HEK293 (cell line): Measurements from ENCODE around the gene ZNF484.
"Not testable (repeated sequence)": the region's sequence is repeated elsewhere in the genome, so short reads cannot be mapped to it uniquely, and the experiment has no call there.

ENCODE experiments used
- CTCF ChIA-PET: fragments of 350-600 bp; formaldehyde crosslinking; extraction: SDS; loops from one replicate; lab custom pipeline; 2021; ENCODE audit warnings: antibody characterized with exemption; lab: Yijun Ruan, JAX
- POLR2A ChIA-PET: fragments of 300-600 bp; formaldehyde crosslinking; extraction: SDS; loops from one replicate; lab custom pipeline; 2020; ENCODE audit warnings: antibody characterized with exemption, inconsistent platforms; lab: Yijun Ruan, JAX
- H3K27ac ChIP-seq: fragments of 200-500 bp; sonication (Bioruptor generic); 2 replicates; pipeline ENCODE4 v1.5.1; 2014; ENCODE audit warnings: low read depth, low read length, control low read depth, inconsistent platforms; ENCODE audit errors: extremely low read depth
- H3K36me3 ChIP-seq, 2 experiments: fragments of 200-500 bp in 1 of 2; sonication (Bioruptor generic) in 1 of 2; 1 replicate in 1 of 2; 2 replicates in 1 of 2; pipeline ENCODE4 v1.5.1; 2014 to 2017; ENCODE audit warnings: inconsistent platforms in 2 of 2, low read length in 2 of 2; ENCODE audit not compliant: control insufficient read depth in 2 of 2, insufficient read depth in 1 of 2
- H3K4me1 ChIP-seq: fragments of 200-500 bp; sonication (Bioruptor generic); 2 replicates; pipeline ENCODE4 v1.5.1; 2014; ENCODE audit warnings: mild to moderate bottlenecking, low read length, inconsistent platforms; ENCODE audit not compliant: control insufficient read depth, insufficient read depth
- H3K4me3 ChIP-seq: 2 replicates; pipeline ENCODE4 v1.5.1; 2011; ENCODE audit warnings: low read depth, mild to moderate bottlenecking, control low read depth, low read length, moderate library complexity
- H3K9me3 ChIP-seq: fragments of 200-500 bp; sonication (Bioruptor generic); 2 replicates; pipeline ENCODE4 v1.5.1; 2014; ENCODE audit warnings: low read depth, low read length, inconsistent platforms; ENCODE audit not compliant: control insufficient read depth, insufficient read depth
- BCL11B ChIP-seq: fragments of 450-650 bp; formaldehyde crosslinking; IDR thresholded peaks from 2 replicates; pipeline ENCODE4 v1.5.1; 2016; ENCODE audit warnings: low read depth, missing biosample characterization, missing genetic modification characterization
- GLI4 ChIP-seq: fragments of 450-650 bp; formaldehyde crosslinking; IDR thresholded peaks from 2 replicates; pipeline ENCODE4 v1.5.1; 2016; ENCODE audit warnings: missing biosample characterization, missing genetic modification characterization
- HOXC10 ChIP-seq: sonication (generic); formaldehyde crosslinking; IDR thresholded peaks from 2 replicates; pipeline ENCODE4 v1.8.1; 2023; ENCODE audit warnings: mild to moderate bottlenecking, missing genetic modification reagents
- KLF9 ChIP-seq: fragments of 450-650 bp; formaldehyde crosslinking; IDR thresholded peaks from 2 replicates; pipeline ENCODE4 v1.5.1; 2016; ENCODE audit warnings: missing biosample characterization, missing genetic modification characterization, low read depth
- OVOL3 ChIP-seq: fragments of 450-650 bp; formaldehyde crosslinking; IDR thresholded peaks from 2 replicates; pipeline ENCODE4 v1.5.1; 2016; ENCODE audit warnings: missing biosample characterization, missing genetic modification characterization
- PRDM4 ChIP-seq: fragments of 450-650 bp; formaldehyde crosslinking; IDR thresholded peaks from 2 replicates; pipeline ENCODE4 v1.5.1; 2017; ENCODE audit warnings: missing biosample characterization, missing genetic modification characterization
- SETDB1 ChIP-seq: IDR thresholded peaks from one replicate; pipeline ENCODE4 v1.6.1; 2017; ENCODE audit warnings: mild to moderate bottlenecking, low read length, moderate library complexity, mixed read lengths; ENCODE audit not compliant: insufficient read length
- ZBTB7A ChIP-seq: fragments of 450-650 bp; formaldehyde crosslinking; IDR thresholded peaks from 2 replicates; pipeline ENCODE4 v1.5.1; 2016; ENCODE audit warnings: low read depth, missing biosample characterization, missing genetic modification characterization
- ZNF138 ChIP-seq: fragments of 450-650 bp; formaldehyde crosslinking; IDR thresholded peaks from 2 replicates; pipeline ENCODE4 v1.5.1; 2016; ENCODE audit warnings: missing biosample characterization, missing genetic modification characterization, borderline replicate concordance
- ZNF169 ChIP-seq: fragments of 450-650 bp; formaldehyde crosslinking; IDR thresholded peaks from 2 replicates; pipeline ENCODE4 v1.5.1; 2016; ENCODE audit warnings: missing biosample characterization, missing genetic modification characterization
- ZNF211 ChIP-seq: fragments of 450-650 bp; formaldehyde crosslinking; IDR thresholded peaks from 2 replicates; pipeline ENCODE4 v1.5.1; 2016; ENCODE audit warnings: low read depth, missing biosample characterization, missing genetic modification characterization
- ZNF335 ChIP-seq: fragments of 450-650 bp; formaldehyde crosslinking; conservative IDR thresholded peaks from 2 replicates; pipeline ENCODE4 v1.5.1; 2016; ENCODE audit warnings: missing biosample characterization, missing genetic modification characterization
- ZNF404 ChIP-seq: fragments of 450-650 bp; formaldehyde crosslinking; IDR thresholded peaks from 2 replicates; pipeline ENCODE4 v1.5.1; 2017; ENCODE audit warnings: missing biosample characterization, missing genetic modification characterization
- ZNF433 ChIP-seq: fragments of 450-650 bp; formaldehyde crosslinking; IDR thresholded peaks from 2 replicates; pipeline ENCODE4 v1.5.1; 2016; ENCODE audit warnings: missing biosample characterization, missing genetic modification characterization, low read depth
- ZNF580 ChIP-seq: fragments of 450-650 bp; formaldehyde crosslinking; IDR thresholded peaks from 2 replicates; pipeline ENCODE4 v1.5.1; 2016; ENCODE audit warnings: missing biosample characterization, missing genetic modification characterization
- ZNF660 ChIP-seq: fragments of 450-650 bp; IDR thresholded peaks from 2 replicates; pipeline ENCODE4 v1.5.1; 2018; ENCODE audit warnings: missing biosample characterization, mild to moderate bottlenecking, missing genetic modification characterization
- ZNF837 ChIP-seq: fragments of 450-650 bp; formaldehyde crosslinking; IDR thresholded peaks from 2 replicates; pipeline ENCODE4 v1.5.1; 2016; ENCODE audit warnings: missing biosample characterization, missing genetic modification characterization
- ZXDB ChIP-seq: fragments of 450-650 bp; formaldehyde crosslinking; IDR thresholded peaks from 2 replicates; pipeline ENCODE4 v1.5.1; 2016; ENCODE audit warnings: missing biosample characterization, missing genetic modification characterization
- TF ChIP-seq, protein P1 (sequence below): fragments of 450-650 bp; formaldehyde crosslinking; IDR thresholded peaks from 2 replicates; pipeline ENCODE4 v1.5.1; 2016; ENCODE audit warnings: missing biosample characterization, missing genetic modification characterization
- TF ChIP-seq, protein P2 (sequence below): fragments of 450-650 bp; formaldehyde crosslinking; IDR thresholded peaks from 2 replicates; pipeline ENCODE4 v1.5.1; 2017; ENCODE audit warnings: missing biosample characterization, missing genetic modification characterization

The ZNF484 gene

DNA sequence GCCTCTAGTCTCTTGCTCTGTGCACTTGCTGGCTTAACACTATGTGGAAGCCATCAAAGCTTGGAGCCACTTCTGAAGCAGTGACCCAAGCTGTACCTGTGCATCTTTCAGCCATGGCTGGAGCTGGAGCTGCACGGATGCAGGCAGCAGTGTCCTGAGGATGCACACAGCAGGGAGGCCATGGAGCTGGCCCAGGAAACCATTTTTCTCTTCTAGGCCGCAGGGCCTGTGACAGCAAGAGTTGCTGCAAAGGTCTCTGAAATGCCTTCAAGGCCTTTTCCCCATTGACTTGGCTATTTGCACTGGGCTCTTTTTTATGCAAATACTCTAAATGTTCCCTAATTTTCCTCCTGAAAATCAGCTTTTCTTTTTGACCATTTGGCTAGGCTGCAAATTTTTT is 12.9 kb upstream of the ZNF484 start:
- CTCF ChIA-PET, result interaction anchor here (0.6 kb wide), 1 partner anchor 1381 kb away, joined by 4 read pairs; no protein-coding TSS in a partner anchor
- H3K4me1 ChIP-seq, result no peaks in the 10 kb centered on the region

DNA sequence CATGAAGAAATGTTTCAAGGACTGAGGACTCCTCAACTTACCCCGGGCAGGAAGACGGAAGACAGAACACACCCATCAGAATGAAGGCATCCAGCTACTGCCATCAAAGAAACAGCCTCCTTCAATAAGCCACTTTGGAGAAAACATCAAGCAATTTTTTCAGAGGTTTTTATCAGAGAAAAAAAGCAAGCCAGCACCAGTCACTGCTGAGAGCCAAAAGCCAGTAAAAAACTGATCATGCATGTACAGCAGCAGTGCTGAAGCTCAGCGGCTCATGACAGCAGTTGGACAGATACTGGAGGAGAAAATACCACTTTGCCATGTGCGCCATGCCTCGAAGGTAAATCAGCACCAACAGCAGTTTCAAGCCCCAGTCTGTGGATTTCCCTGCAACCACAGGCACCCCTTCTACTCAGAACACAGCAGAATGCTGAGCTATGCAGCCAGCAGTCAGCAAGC is 10.1 kb upstream of the ZNF484 start:
- H3K9me3 ChIP-seq, result no peaks in the 10 kb centered on the region
- H3K27ac ChIP-seq, result no peak overlapping the region
- H3K4me3 ChIP-seq, result no peak overlapping the region
- H3K4me1 ChIP-seq, result no peaks in the 10 kb centered on the region
- CTCF ChIA-PET, result interaction anchor here (0.6 kb wide), 1 partner anchor 934 kb away, joined by 4 read pairs; no protein-coding TSS in a partner anchor
- POLR2A ChIA-PET, result no interaction called here
- H3K36me3 ChIP-seq, result no peaks in the 10 kb centered on the region
- no peak for TF ChIP-seq ZXDB
- TF ChIP-seq ZNF169, result no peak

More for the DNA sequence above, 12.9 kb upstream of the ZNF484 start:
- H3K9me3 ChIP-seq, result no peaks in the 10 kb centered on the region
- no peaks in the 10 kb centered on the region for H3K36me3 ChIP-seq
- TF ChIP-seq SETDB1, result no peak
- no peak for TF ChIP-seq ZNF580 (tag by site-specific recombination)
- TF ChIP-seq ZNF404 (tag by site-specific recombination), result no peak
- TF ChIP-seq ZNF138 (tag by site-specific recombination), result no peak
- no peak for TF ChIP-seq ZBTB7A (tag by site-specific recombination)
- no peak for TF ChIP-seq ZXDB
- no peak for TF ChIP-seq ZNF837 (tag by site-specific recombination)
- TF ChIP-seq ZNF211 (tag by site-specific recombination), result no peak
- TF ChIP-seq HOXC10 (CRISPR knock-in tag), result no peak
- TF ChIP-seq, protein P1, sequence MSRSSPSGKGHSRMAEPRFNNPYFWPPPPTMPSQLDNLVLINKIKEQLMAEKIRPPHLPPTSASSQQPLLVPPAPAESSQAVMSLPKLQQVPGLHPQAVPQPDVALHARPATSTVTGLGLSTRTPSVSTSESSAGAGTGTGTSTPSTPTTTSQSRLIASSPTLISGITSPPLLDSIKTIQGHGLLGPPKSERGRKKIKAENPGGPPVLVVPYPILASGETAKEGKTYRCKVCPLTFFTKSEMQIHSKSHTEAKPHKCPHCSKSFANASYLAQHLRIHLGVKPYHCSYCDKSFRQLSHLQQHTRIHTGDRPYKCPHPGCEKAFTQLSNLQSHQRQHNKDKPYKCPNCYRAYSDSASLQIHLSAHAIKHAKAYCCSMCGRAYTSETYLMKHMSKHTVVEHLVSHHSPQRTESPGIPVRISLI, result no peak
- no peak for TF ChIP-seq ZNF660
- no peak for TF ChIP-seq ZNF433 (tag by site-specific recombination)
- TF ChIP-seq OVOL3 (tag by site-specific recombination), result no peak
- TF ChIP-seq KLF9 (tag by site-specific recombination), result no peak
- TF ChIP-seq ZNF335 (tag by site-specific recombination), result no peak
- TF ChIP-seq BCL11B (tag by site-specific recombination), result no peak
- TF ChIP-seq, protein P2, sequence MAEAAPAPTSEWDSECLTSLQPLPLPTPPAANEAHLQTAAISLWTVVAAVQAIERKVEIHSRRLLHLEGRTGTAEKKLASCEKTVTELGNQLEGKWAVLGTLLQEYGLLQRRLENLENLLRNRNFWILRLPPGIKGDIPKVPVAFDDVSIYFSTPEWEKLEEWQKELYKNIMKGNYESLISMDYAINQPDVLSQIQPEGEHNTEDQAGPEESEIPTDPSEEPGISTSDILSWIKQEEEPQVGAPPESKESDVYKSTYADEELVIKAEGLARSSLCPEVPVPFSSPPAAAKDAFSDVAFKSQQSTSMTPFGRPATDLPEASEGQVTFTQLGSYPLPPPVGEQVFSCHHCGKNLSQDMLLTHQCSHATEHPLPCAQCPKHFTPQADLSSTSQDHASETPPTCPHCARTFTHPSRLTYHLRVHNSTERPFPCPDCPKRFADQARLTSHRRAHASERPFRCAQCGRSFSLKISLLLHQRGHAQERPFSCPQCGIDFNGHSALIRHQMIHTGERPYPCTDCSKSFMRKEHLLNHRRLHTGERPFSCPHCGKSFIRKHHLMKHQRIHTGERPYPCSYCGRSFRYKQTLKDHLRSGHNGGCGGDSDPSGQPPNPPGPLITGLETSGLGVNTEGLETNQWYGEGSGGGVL (tag by site-specific recombination), result no peak
- no peak for TF ChIP-seq GLI4 (tag by site-specific recombination)
- TF ChIP-seq, all 188 proteins: peak for 0
- POLR2A ChIA-PET, result no interaction called here
- no peak overlapping the region for H3K4me3 ChIP-seq
- no peak overlapping the region for H3K27ac ChIP-seq

- H3K36me3 ChIP-seq, H3K4me3 ChIP-seq, H3K9me3 ChIP-seq, H3K4me1 ChIP-seq, POLR2A ChIA-PET, H3K27ac ChIP-seq: not testable (repeated sequence)
- CTCF ChIA-PET, result interaction anchor here (0.7 kb wide), 1 partner anchor 43 kb away, joined by 3 read pairs; no protein-coding TSS in a partner anchor
- 0 out of 2 replicates have a peak, but pooled peaks have one; percentile 20 for TF ChIP-seq PRDM4
Observed at GRCh38 chr9:92886846-92887610, 9.2 kb upstream of the ZNF484 start.

DNA sequence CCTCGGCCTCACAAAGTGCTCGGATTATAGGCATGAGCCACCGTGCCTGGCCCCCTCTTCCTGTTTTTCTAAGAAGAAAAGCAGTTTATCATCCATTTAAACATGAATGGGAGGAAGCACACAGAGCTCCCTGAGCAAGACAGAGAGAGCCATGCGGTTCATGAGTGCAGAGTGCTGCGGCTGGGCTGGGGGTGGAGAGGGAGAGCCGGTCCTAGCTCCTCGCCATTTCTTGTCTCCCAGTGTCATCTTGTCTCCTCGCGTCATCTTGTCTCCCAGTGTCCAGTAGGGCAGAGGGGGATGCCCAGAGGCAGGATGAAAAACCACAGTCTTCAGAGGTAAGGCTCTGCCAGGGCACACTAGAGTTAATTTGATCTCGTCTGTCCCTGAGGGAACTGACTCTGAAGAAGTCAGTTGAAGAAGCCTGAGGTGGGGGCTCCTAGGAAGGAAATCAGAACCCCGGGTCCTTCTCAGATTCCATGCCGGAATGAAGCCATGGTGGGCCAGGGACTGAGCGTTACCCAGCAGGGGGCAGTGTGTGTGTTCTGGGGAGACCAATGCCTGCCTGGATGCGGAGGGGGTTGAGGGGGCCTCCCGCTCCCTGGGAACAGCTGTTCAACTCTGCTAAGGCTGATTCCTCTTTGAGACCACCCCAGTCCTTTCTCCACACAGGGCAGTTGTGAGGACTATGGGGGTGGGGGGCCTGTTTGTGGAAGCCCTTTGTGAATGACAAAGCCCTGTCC is 6.0 kb upstream of the ZNF484 start:
- POLR2A ChIA-PET, H3K4me3 ChIP-seq, H3K27ac ChIP-seq, H3K4me1 ChIP-seq, H3K36me3 ChIP-seq, H3K9me3 ChIP-seq: not testable (repeated sequence)
- CTCF ChIA-PET, result interaction anchor here (0.6 to 0.9 kb wide), 3 partner anchors 36 to 794 kb away, joined by 3 to 4 read pairs (median 3); no protein-coding TSS in a partner anchor
